GM18907 (cell line): ENCODE results near the gene FAM200B.

ENCODE experiments used
- ATAC-seq: cut with Tn5 transposase; IDR thresholded peaks from one replicate; pipeline ENCODE4 v1.9.1; 2021; ENCODE audit warnings: mild to moderate bottlenecking, moderate library complexity; ENCODE audit not compliant: unreplicated experiment

FAM200B gene

DNA sequence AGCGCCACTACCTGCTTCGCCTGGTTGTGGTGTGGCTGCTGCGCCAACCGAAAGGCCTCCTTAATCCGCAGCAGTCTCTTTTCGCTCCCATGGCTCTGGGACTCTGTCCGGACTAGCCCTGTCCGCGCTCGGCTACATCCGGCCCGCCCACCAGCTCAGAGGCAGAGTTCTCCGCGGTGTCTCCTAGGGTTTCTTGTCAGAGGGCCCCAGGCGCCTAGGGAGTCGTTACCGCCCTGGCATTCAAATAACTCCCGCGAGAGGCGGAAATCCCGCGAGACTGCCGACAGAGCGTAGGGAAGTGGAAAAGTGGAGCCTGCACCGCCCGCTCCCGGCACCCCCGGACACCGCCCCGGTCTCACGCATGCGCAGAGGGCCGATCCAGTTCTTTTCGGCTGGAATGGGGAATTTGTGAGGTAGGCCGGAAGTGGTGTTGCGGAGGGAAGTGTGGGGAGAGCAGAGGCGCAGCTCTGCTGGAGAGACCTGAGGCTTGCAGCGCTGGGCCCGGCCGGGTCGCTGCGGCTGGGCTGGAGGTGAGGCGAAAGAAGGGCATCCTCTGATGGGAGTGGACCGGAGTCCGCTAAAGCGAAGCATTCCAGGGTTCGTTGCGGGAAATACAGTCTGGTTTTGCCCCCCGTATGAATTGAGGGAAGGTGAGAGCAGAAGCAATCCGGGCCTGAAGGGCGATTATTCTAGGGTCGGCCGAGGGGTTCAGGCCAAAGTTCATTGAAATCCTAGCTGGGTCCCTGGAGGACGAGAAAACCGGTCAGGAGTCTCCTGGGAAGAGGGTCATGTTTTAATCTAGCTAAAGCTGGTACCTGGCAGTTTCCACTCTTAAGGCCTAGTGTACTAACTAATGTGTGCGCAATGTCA is at the start of gene FAM200B:
Gene FAM200B (plus strand): TSS at position 456 of the 870 bp plus-strand sequence. CDS start 5,151 bp downstream, outside the sequence.
- ATAC-seq: peak; percentile 93

- no peak for ATAC-seq
Observed at GRCh38 chr4:15636818-15637217, 44.8 kb upstream of the FAM200B start.

DNA sequence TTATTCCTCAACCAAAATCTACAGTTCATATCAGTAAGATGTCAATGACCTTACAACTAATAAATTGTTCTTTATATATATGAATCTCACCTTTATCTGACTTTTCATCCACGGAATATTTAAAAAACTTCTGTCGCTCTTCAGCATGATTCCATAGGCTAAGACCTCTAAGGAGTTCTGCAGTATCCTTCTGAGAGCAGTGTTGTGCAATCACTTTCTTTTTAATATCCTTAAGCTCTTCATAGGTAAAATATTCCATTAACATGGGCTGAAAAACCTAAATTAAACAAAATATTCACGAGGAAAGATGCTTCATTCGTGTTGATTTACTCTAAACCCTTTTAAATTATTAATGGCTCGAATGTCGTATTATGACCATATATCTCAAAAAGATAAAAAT is 43.2 kb upstream of the FAM200B start:
- no peak for ATAC-seq

DNA sequence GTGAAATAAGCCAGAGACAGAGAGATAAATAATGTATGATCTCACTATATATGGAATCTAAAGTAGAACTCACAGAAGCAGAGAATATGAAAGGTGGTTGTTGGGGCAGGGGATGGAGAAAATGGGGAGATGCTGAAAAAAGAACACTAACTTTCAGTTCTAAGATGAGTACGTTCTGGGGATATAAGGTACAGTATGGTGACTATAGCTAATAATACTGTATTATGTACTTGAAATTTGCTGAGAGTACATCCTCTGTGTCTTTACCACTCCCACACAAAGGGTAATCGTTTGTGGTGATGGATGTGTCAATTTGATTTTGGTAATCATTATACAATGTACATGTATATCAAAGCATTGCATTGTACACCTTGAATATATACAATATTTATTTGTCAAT is 33.0 kb upstream of the FAM200B start:
- peak; percentile 56 for ATAC-seq

- ATAC-seq: peak; percentile 45
Observed at GRCh38 chr4:15649914-15650545, 31.6 kb upstream of the FAM200B start.

- no peak for ATAC-seq
Observed at GRCh38 chr4:15651676-15652075, 30.0 kb upstream of the FAM200B start.

DNA sequence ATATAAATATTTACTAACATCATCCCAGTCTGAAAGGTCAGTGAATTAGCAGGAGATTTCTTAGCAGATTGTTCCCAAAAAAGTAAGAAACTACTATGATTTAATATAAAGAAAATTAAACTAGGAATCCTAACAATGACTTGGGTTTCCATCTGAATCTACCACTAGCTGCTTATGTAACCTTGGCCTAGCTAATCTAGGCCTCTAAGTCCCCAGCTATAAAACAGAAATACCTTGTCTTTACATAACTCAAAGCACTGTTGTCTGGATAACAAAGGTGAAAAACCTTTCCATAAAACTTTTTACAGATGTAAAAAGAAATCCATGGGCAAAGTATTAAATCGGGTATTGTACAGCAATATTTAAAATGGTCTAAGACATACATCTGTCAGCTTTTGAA is 29.4 kb upstream of the FAM200B start:
- ATAC-seq: no peak

GRCh38 chr4:15652841-15653240 is 28.8 kb upstream of the FAM200B start:
- no peak for ATAC-seq

DNA sequence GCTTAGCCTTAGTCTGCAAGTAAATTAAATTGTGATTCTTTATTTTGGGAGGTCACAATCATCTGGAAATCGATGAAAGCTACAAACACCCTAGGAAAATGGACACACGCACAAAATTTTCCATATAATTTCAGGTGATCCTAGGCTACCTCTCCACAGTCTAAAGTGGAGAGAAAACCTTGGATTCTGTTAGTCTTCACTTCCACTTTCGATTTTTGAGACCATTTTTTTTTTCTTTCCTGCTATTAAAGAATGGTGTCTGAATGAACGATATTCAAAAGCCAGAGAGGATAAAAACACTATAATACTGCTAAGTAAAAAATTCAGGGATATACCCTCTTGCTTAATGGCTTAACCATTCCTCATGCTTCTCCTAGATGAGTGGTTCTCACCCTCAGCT is 28.2 kb upstream of the FAM200B start:
- no peak for ATAC-seq

- peak; percentile 37 for ATAC-seq
Observed at GRCh38 chr4:15653864-15654592, 27.6 kb upstream of the FAM200B start.

- peak; percentile 53 for ATAC-seq
Observed at GRCh38 chr4:15654593-15655222, 26.9 kb upstream of the FAM200B start.

DNA sequence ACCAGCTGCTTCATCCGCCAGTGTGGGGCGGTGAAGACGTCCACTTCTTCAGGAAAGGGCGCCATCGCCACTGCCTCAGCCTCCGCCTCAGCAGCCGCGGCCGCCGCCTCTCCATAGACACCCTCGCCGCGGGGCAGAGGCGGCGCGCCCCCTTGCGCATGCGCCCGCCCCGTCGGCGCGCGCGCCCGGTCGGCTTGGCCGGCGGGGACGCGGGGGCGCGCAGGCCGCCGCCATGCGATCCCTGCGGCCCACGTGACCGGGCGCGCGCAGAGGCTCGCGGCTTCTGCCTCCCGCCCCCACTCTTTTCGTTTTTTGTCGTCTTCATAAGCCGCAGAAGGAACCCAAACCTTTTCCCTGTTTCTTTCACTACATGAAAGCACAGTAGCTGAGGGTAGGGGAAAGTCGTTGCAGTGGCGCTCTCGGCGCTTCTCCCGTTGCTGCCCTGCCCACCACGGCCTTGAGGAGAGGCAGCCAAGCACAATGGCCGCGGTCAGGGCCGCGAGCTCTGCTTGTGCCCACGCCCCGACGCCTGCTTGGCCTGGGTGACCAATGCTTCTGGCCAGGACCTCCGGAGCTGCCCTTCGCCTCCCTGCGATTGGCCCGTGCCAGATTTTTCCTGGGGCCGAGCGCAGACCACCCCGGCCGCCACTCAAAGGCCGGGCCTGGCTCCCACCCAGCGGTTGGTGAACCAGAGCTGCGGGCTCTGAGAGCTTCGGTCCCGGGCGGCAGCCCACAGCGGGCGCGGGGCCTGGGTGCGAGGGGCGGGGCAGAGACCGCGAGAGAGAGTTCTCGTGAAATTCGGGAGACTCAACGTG is 26.2 kb upstream of the FAM200B start, which contains the start of gene FBXL5:
Gene FBXL5 (minus strand): TSS at position 135 of the 815 bp plus-strand sequence. CDS start 70 bp downstream, at position 65.
- ATAC-seq: peak; percentile 78

- no peak for ATAC-seq
Observed at GRCh38 chr4:15656038-15656470, 25.6 kb upstream of the FAM200B start.

GRCh38 chr4:15657366-15657765 is 24.3 kb upstream of the FAM200B start:
- ATAC-seq: no peak

DNA sequence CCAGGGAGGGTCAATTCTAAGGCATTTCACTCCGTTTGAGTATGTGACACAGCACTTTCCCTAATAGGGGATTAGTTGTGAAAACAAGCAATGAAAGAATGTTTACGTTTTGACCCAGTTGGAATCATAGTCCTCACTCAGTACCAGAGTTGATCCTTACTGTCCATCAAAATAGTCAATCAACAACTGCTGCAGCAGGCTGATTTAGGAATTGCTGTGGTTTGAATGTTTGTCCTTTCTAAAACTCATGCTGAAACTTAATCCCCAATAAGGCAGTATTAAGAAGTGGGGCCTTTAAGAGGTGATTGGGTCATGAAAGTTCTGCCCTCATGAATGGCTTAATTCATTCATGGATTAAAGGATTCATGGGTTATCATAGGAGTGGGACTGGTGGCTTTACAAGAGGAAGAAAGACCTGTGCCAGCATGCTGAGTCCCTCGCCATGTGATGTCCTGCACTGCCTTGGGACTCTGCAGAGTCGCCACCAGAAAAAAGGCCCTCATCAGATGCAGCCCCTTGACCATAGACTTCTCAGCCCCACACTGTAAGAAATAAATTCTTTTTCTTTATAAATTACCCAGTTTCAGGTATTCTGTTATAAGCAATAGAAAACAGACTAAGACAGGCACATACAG is 23.4 kb upstream of the FAM200B start:
- no peak for ATAC-seq

DNA sequence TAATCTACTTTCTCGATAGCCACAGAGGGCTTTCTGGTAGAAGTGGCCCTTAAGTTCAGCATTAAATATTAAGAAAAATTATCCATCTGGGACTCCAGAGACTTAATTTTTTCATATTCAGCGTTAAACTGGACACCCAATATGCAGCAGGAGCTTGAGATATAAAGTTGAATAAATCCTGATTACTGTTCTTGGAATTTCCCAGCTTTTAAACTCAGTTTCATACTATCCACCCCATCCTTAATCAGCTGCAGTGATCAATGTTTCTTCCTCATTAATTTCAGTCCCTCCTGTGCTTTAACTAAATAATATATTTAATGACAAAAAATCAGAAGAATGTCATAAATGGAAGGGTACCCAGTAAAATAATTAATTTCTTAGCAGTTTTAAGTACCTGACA is 22.8 kb upstream of the FAM200B start:
- ATAC-seq: no peak

DNA sequence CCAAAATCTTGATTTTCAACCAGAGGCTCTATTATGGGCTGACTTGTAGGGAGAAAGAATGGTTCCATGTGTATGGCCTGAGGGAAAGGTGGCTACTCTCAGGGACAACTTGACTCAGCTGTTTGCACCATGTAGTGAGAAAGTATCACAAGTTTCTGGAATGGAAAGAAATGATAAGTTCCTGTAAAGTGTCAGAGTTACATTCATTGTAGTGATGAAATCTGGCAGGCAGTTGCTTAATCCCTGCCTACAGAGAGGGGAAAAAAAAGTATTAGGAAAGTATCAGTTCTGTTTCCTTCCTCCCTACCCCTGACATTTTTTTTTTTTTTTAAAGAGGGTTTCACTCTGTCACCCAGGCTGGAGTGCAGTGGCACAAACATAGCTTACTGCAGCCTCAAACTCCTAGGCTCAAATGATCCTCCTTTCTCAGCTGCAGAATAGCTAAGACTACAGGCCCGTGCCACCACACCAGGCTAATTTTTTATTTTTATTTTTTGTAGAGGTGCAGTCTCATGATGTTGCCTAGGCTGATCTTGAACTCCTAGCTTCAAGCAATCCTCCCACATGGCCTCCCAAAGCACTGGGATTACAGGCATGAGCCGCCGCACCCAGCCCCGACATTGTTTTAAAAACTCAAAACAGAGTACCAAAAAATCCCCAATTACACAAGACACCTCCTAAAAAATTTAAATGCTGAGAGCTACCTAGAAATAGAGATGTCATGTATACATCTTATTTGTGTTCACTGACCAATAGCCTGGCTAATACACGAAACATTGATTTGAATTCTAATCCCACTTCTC is 21.7 kb upstream of the FAM200B start:
- no peak for ATAC-seq

GRCh38 chr4:15665753-15666365 is 15.8 kb upstream of the FAM200B start:
- ATAC-seq: no peak
